DOHH2 (cell line): ENCODE measurements around the gene DMXL2.

Experiments
- EZH2phosphoT487 ChIP-seq: fragments of 200-600 bp; sonication (generic); IDR thresholded peaks from 2 replicates; pipeline ENCODE4 v1.6.1; 2017; ENCODE audit warnings: borderline replicate concordance, mild to moderate bottlenecking, antibody characterized with exemption, low read length, moderate library complexity, mixed read lengths
- TF ChIP-seq, protein P1 (sequence below): fragments of 200-600 bp; sonication (generic); IDR thresholded peaks from one replicate; pipeline ENCODE4 v1.5.1; 2014; ENCODE audit warnings: antibody characterized with exemption, mild to moderate bottlenecking, low read depth, low read length; ENCODE audit not compliant: poor library complexity, severe bottlenecking

GRCh38 chr15:51647128-51647562 lies 24.6 kb upstream of the DMXL2 start:
- TF ChIP-seq, protein P1, sequence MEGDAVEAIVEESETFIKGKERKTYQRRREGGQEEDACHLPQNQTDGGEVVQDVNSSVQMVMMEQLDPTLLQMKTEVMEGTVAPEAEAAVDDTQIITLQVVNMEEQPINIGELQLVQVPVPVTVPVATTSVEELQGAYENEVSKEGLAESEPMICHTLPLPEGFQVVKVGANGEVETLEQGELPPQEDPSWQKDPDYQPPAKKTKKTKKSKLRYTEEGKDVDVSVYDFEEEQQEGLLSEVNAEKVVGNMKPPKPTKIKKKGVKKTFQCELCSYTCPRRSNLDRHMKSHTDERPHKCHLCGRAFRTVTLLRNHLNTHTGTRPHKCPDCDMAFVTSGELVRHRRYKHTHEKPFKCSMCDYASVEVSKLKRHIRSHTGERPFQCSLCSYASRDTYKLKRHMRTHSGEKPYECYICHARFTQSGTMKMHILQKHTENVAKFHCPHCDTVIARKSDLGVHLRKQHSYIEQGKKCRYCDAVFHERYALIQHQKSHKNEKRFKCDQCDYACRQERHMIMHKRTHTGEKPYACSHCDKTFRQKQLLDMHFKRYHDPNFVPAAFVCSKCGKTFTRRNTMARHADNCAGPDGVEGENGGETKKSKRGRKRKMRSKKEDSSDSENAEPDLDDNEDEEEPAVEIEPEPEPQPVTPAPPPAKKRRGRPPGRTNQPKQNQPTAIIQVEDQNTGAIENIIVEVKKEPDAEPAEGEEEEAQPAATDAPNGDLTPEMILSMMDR, result no peak
- TF ChIP-seq EZH2phosphoT487, result no peak
